Measurements from ENCODE around the gene PPT1. TPM values are rescaled to one million over a fixed set of nuclear protein-coding genes. Genes with fewer than 3 reads are reported as not detected.

The PPT1 gene
- polyA plus RNA-seq, 1 donor (not counting 4 experiments of a cell fraction or from before 2014, with no cell fraction given), result 58.9 TPM

DNA sequence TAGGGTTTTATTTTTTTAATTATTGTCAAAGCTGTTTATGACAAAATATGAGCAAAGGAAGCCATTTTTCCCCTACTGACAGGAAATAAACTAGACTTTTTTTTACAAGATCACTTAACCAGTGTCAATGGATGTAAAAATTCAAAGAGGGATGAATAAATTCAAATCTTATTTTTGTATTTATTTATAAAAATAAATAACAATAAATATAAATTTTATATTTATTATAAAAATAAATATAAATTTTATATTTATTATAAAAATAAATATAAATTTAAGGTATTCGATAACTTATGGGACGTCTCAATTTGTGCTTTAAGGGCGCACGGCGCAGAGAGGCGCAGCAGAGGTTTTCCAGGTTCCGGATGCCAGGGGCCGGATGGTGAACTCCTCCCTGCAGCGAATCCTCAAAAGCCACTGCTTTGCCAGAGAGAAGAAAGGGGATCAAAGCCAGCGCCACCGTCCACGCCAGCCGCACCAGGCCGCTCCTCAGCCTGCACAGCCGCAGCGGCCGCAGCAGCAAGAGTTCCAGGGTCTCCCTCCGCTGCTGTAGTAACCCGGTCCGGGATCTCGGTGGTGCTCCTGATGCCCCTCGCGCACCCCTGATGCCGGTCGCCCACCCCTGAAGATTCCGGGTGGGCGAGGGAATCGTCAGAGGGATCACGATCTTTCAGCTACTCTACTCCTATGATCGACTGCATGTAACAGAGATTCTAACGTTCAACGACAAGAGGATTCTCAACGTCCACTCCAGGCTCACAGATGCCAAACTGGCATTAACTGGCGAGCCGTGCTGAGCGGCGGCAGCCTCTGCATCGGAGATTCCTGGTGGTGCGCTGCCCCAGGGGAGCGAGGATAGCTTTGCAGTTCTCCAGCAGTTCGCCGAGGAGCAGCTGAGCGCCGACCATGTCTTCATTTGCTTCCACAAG lies 35.6 kb upstream of the PPT1 start:
- H3K9me3 ChIP-seq (ENCODE audit: control insufficient read depth, low read depth, low read length), result no peaks in the 10 kb centered on the region
- no peaks in the 10 kb centered on the region for H3K27me3 ChIP-seq (ENCODE audit: control insufficient read depth, extremely low read depth, insufficient read depth, low read length)
- no peak overlapping the region for H2AFZ ChIP-seq (ENCODE audit: control insufficient read depth, low read length)
- dilution Hi-C loops (cut with MboI; ENCODE audit: extremely low pct_ligation_motif_present, low sequenced_read_pairs), result no loop called here
- H3K9ac ChIP-seq (ENCODE audit: control insufficient read depth, extremely low read depth, insufficient read depth, low read length), result no peak overlapping the region
- no peak for FAIRE-seq
- H3K9me1 ChIP-seq (ENCODE audit: control insufficient read depth, extremely low read depth, insufficient read depth, low read length), result no peaks in the 10 kb centered on the region
- DNase-seq (ENCODE audit: low read depth, low spot score), result no peak
- no peaks in the 10 kb centered on the region for H3K4me1 ChIP-seq (ENCODE audit: control insufficient read depth, extremely low read depth, insufficient read depth, low read length)
- H3K27ac ChIP-seq (ENCODE audit: control insufficient read depth, insufficient read depth, low read length), result no peak overlapping the region
- no peaks in the 10 kb centered on the region for H3K36me3 ChIP-seq (ENCODE audit: control insufficient read depth in 2 of 2, extremely low read depth in 1 of 2, insufficient read depth in 2 of 2, low read length in 2 of 2)
- no peaks in the 10 kb centered on the region for H3K79me2 ChIP-seq (ENCODE audit: control insufficient read depth, insufficient read depth, low read length)
- no peak for TF ChIP-seq EZH2 (IDR thresholded peaks at IDR 0.05; ENCODE audit: low read length)
- TF ChIP-seq, protein P1, sequence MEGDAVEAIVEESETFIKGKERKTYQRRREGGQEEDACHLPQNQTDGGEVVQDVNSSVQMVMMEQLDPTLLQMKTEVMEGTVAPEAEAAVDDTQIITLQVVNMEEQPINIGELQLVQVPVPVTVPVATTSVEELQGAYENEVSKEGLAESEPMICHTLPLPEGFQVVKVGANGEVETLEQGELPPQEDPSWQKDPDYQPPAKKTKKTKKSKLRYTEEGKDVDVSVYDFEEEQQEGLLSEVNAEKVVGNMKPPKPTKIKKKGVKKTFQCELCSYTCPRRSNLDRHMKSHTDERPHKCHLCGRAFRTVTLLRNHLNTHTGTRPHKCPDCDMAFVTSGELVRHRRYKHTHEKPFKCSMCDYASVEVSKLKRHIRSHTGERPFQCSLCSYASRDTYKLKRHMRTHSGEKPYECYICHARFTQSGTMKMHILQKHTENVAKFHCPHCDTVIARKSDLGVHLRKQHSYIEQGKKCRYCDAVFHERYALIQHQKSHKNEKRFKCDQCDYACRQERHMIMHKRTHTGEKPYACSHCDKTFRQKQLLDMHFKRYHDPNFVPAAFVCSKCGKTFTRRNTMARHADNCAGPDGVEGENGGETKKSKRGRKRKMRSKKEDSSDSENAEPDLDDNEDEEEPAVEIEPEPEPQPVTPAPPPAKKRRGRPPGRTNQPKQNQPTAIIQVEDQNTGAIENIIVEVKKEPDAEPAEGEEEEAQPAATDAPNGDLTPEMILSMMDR (optimal IDR thresholded peaks at IDR 0.05 in 1 of 3, IDR thresholded peaks at IDR 0.05 in 1 of 3, conservative IDR thresholded peaks at IDR 0.05 in 1 of 3; ENCODE audit: extremely low read depth in 1 of 3, insufficient read depth in 2 of 3, low read length in 3 of 3), result no peak
- H3K4me2 ChIP-seq (ENCODE audit: control insufficient read depth, extremely low read depth, insufficient read depth, low read depth, low read length), result peak overlapping the region; percentile 29
- H3K4me3 ChIP-seq (ENCODE audit: control insufficient read depth in 2 of 3, extremely low read depth in 1 of 3, insufficient read depth in 2 of 3, low read depth in 1 of 3, low read length in 3 of 3), result no peak overlapping the region
- no peaks in the 10 kb centered on the region for H4K20me1 ChIP-seq (ENCODE audit: control insufficient read depth, extremely low read depth, insufficient read depth, low read length)

DNA sequence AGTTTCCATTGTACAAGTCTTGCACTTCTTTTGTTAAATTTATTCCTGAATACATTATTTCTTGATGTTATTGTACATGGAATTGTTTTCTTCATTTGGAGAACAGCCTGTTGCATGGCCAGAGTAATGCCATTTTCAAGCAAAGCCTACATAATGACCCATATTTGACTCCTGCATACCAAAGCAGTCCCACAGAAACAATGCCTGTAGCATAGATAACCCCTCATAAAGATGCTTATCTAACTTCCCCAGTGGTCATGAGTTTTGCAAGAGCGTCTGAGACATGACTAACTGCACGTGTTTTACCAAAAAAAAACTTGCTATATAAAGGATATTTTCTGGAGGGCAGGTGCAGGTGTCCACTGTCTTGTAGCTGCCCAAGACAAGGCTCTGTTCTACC lies 33.8 kb upstream of the PPT1 start:
- H3K4me2 ChIP-seq (ENCODE audit: control insufficient read depth, extremely low read depth, insufficient read depth, low read depth, low read length), result no peak overlapping the region
- dilution Hi-C loops (cut with MboI; ENCODE audit: extremely low pct_ligation_motif_present, low sequenced_read_pairs), result no loop called here
- no peaks in the 10 kb centered on the region for H3K36me3 ChIP-seq (ENCODE audit: control insufficient read depth in 2 of 2, extremely low read depth in 1 of 2, insufficient read depth in 2 of 2, low read length in 2 of 2)
- no peak overlapping the region for H3K27ac ChIP-seq (ENCODE audit: control insufficient read depth, insufficient read depth, low read length)
- H3K9me1 ChIP-seq (ENCODE audit: control insufficient read depth, extremely low read depth, insufficient read depth, low read length), result no peaks in the 10 kb centered on the region
- no peaks in the 10 kb centered on the region for H3K27me3 ChIP-seq (ENCODE audit: control insufficient read depth, extremely low read depth, insufficient read depth, low read length)
- H4K20me1 ChIP-seq (ENCODE audit: control insufficient read depth, extremely low read depth, insufficient read depth, low read length), result no peaks in the 10 kb centered on the region
- no peak overlapping the region for H2AFZ ChIP-seq (ENCODE audit: control insufficient read depth, low read length)
- FAIRE-seq (no peak), DNase-seq (ENCODE audit: low read depth, low spot score) (no peak)
- no peak overlapping the region for H3K4me3 ChIP-seq (ENCODE audit: control insufficient read depth in 2 of 3, extremely low read depth in 1 of 3, insufficient read depth in 2 of 3, low read depth in 1 of 3, low read length in 3 of 3)
- H3K4me1 ChIP-seq (ENCODE audit: control insufficient read depth, extremely low read depth, insufficient read depth, low read length), result no peaks in the 10 kb centered on the region
- H3K9ac ChIP-seq (ENCODE audit: control insufficient read depth, extremely low read depth, insufficient read depth, low read length), result no peak overlapping the region
- H3K9me3 ChIP-seq (ENCODE audit: control insufficient read depth, low read depth, low read length), result no peaks in the 10 kb centered on the region
- no peaks in the 10 kb centered on the region for H3K79me2 ChIP-seq (ENCODE audit: control insufficient read depth, insufficient read depth, low read length)
- TF ChIP-seq, protein P1 (optimal IDR thresholded peaks at IDR 0.05 in 1 of 3, IDR thresholded peaks at IDR 0.05 in 1 of 3, conservative IDR thresholded peaks at IDR 0.05 in 1 of 3; ENCODE audit: extremely low read depth in 1 of 3, insufficient read depth in 2 of 3, low read length in 3 of 3), result no peak
- TF ChIP-seq EZH2 (IDR thresholded peaks at IDR 0.05; ENCODE audit: low read length), result no peak

All from keratinocyte (primary cell).